GM18502 (cell line): ENCODE results near the gene MBD4.

Experiments used
- ATAC-seq: cut with Tn5 transposase; IDR thresholded peaks from one replicate; pipeline ENCODE4 v1.9.1; 2021; ENCODE audit warnings: mild to moderate bottlenecking; ENCODE audit not compliant: unreplicated experiment, poor library complexity

The MBD4 gene

GRCh38 chr3:129433565-129433964, 6.2 kb downstream of the MBD4 start:
- no peak for ATAC-seq

- no peak for ATAC-seq
These were observed 7.1 kb downstream of the MBD4 start for GRCh38 chr3:129432671-129433070.

DNA sequence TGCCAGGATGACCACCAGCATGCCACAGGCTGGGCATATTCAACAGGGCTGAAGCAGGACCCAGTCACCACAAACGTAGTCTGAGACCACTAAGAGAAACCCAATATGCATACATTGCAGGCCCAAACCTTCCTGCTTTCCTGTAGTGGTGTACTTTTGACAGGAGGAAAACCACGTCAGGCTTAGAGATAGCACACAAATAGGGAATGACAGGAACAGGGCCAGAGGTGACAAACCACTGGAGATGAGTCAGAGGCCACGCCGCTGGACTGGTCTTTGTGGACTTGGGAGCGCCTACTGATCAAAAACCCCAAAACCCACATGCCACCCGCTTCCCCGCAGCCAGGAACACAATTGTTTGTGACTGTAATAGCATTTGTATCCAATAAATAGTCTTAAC, 7.7 kb downstream of the MBD4 start:
- no peak for ATAC-seq

DNA sequence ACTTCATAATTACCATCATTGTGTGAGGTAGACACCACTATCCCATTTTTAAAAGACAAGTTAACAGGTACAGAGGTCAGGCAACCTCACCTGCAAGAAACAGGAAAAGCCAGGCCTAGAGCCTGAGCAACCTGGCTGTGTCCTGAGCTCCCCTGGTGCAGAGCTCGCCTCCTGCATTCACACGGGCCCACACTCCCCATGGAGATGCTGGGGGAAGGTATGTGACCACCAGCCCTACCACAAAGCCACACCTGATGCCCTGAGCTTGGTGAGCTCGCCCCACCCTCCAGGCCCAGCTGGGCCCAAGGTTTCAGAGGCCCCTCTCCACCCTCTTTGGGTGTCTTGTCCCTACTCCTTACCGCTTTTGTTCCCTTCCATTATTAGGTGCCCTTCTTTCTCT, 10.1 kb downstream of the MBD4 start:
- ATAC-seq: no peak

- no peak for ATAC-seq
These were observed 10.7 kb downstream of the MBD4 start for GRCh38 chr3:129429080-129429451.

- peak; percentile 93 for ATAC-seq
These were observed 11.2 kb downstream of the MBD4 start, which contains the start of gene EFCAB12 for GRCh38 chr3:129428376-129429079. Gene EFCAB12, minus strand, starts transcription at chr3:129428636. Its CDS starts 148 bp downstream, at chr3:129428488.

GRCh38 chr3:129428007-129428375, 11.8 kb downstream of the MBD4 start:
- ATAC-seq: no peak

DNA sequence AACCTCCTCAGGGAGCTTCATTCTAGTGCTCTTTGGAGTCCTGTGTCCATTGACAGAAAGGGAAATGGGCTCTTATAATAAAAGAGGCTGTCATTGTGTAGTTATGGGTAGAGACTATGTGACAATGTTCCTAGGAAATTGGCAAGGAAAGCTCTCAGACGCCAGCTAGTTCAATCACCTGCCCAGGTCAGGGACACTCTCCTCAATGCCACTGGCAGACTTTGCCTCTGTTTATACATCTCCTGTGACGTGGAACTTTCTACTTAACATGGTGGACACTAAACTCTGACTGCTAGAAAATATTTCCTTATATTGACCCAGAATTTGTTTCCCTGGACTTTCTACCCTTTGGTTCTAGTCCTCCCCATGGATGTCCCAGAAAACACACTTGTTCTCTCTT, 14.1 kb downstream of the MBD4 start:
- ATAC-seq: no peak

DNA sequence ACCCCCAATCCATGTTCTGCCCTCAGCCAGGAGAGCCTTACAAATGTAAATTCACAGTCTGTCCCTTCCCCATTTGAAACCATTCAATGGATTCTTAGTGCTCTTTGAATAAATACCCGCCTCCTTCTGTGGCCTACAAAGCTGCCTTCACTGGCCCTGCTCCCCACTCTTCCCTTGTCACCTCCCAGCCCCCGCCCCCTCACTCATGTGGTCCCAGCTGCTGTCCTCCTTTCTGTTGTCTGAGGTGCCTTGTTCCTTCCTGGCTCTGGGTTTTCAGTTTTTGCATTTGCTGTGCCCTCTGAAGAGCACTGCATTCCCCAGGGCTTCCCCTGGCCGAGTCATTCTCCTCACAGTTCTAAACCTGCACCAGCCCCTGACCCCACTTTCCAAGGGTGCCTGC, 14.5 kb downstream of the MBD4 start:
- no peak for ATAC-seq

GRCh38 chr3:129424185-129424841, 15.4 kb downstream of the MBD4 start:
- ATAC-seq: peak; percentile 49

DNA sequence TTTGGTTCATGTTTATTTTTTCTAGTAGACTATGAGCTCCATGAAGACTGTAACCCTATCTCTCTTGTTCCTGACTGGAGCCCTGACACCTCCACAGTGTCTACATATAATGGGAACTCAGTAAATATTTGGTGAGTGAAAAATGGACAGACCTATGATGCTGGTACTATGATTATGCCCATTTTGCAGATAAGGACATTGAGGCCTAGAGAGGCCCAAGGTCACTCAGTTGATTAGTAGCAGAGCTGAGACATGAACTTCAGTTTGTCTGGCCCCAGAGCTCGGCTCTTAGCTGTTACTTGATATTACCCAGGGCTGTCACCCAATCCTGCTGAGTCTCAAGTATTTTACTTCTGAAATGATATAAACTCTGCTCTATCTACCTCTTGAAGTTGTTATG, 16.9 kb downstream of the MBD4 start:
- no peak for ATAC-seq

DNA sequence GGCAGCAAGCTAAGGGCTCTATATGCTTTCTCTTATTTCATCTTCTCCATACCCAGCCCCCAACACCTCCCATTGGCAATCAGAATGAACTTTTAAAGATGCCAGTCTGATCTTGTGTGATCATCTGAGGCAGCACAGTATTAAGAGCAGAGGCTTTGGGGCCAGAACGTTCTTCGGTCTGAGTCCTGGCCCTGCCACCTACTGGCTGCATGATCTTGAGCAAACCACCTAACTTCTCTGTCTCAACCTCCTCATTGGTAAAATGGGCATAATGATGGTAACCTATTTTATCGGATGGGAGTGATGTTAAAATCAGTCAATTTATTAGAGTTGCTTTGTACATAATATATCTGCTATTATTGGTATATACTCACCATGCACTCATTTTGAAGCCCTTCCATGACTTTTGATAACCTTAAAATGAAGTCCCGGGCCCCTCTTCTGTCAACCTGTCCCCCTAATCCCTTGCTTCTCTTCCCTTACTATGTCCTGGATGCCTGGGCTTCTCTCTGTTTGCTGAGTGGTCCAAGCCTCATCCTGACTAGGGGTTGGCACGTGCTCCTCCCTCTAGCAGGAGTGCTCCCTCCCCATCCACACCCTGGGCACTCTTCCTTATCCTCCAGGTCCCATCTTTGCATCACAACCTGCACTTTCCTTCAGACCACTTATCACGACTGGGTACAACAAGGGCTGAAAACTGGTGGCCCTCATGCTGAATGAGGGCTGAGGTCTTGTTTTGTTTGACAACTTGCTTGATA, 17.6 kb downstream of the MBD4 start:
- ATAC-seq: no peak

GRCh38 chr3:129421236-129421883, 18.4 kb downstream of the MBD4 start:
- ATAC-seq: no peak

- ATAC-seq: no peak
These were observed 20.3 kb downstream of the MBD4 start for GRCh38 chr3:129419476-129419875.

DNA sequence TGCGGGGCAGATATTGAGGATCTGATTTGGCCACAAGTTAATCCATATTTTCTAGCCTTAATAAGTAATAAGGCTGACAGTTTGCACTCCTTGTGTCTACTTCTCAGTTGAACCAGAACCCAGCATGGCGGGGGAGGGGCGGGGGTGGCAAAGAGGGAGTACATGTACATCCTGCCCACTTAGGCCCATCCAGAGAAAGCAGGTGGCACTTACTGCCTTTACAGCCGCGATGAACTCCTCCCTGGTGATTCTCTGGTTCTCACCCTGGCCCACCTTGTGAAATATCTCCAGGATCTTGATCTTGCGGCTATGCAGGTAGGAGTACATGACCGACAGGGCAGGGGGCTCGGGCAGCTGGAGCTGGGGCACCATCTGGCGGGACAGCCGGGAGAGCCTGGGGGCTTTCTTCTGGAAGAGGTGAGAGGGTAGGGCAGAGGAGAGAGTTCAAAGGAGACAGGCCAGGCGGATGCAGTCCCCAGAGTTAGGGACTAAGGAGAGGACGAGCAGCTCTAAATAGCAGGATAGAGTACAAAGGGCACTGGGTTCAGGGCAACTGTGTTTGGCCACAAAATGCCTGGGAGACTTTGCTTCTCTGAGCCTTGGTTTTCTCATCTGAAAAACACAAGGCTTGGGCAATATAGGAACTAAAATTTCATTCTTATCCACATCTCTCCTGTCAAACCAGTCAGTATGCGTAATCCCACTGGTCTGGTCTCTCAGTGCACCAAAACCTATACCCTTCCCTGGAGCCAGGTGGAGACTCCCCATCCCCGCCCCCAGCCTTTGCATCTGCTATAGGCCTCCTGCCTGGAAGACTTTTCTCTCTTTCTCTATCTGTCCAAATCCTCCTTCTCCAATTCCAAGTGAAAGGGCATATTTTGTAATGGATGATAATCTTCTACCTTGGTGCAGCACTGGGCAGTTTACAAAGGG, 21.4 kb downstream of the MBD4 start:
- ATAC-seq: no peak

GRCh38 chr3:129417326-129417725, 22.4 kb downstream of the MBD4 start:
- ATAC-seq: no peak

DNA sequence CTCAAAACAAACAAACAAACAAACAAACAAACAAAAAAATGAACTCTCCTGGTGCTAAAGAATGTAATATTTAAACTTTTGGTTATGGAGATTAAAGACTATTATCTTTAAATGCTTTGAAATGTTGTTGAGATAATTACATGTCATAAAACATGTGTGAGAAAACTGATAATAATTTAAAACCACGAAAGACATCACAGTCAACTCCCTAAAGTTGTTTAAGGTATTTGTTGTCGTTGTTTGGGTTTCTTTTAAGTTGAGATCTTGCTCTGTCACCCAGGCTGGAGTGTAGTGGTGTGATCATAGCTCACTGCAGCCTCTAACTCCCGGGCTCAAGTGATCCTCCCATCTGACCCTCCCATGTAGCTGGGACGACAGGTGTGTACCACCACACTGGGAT, 23.3 kb downstream of the MBD4 start:
- ATAC-seq: no peak

GRCh38 chr3:129415830-129416229, 23.9 kb downstream of the MBD4 start:
- no peak for ATAC-seq

DNA sequence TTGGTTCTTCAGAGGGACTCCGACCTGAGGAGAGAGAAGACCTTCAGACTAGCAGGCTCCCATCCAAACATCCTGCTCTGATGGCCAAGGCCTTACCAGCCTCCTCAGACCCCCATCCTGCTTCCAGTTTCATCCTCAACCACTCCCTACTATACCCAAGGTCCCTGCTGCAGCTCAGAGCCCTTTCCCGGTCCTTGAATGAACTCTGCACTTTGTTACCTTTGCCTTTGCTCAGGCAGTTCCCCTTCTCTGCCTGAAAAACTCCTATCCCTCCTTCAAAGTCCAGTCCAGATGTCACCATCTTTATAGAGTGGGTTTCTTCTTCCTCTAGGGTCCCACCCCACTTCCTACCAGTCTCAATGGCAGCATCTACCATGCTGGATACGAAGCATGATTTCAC, 24.4 kb downstream of the MBD4 start:
- ATAC-seq: no peak
